HepG2 (cell line): ENCODE measurements around the gene AJUBA. TPM values are rescaled to one million over a fixed set of nuclear protein-coding genes. Genes with fewer than 3 reads are reported as not detected.

Experiments used
- ATAD3A ChIP-seq: sonication (generic); formaldehyde crosslinking; IDR thresholded peaks from 2 replicates; pipeline ENCODE4 v1.4.0; 2020; ENCODE audit warnings: missing genetic modification reagents
- E2F1 ChIP-seq: sonication (generic); formaldehyde crosslinking; IDR thresholded peaks from 2 replicates; pipeline ENCODE4 v1.5.0; 2020; ENCODE audit warnings: missing genetic modification reagents
- FOXJ3 ChIP-seq: sonication (generic); formaldehyde crosslinking; IDR thresholded peaks from 2 replicates; pipeline ENCODE4 v1.4.0; 2020; ENCODE audit warnings: missing genetic modification reagents, mild to moderate bottlenecking, borderline replicate concordance
- NR0B2 ChIP-seq: sonication (generic); formaldehyde crosslinking; IDR thresholded peaks from 2 replicates; pipeline ENCODE4 v1.4.0; 2020; ENCODE audit warnings: mild to moderate bottlenecking, missing genetic modification reagents
- NRL ChIP-seq: sonication (generic); formaldehyde crosslinking; IDR thresholded peaks from 2 replicates; pipeline ENCODE4 v1.5.0; 2020; ENCODE audit warnings: missing genetic modification reagents, mild to moderate bottlenecking, moderate library complexity, borderline replicate concordance
- TRIM22 ChIP-seq: fragments of 450-650 bp; IDR thresholded peaks from 2 replicates; pipeline ENCODE4 v1.6.1; 2017
- ZFP36 ChIP-seq: fragments of 150-350 bp; IDR thresholded peaks from 2 replicates; pipeline ENCODE4 v1.6.1; 2018; ENCODE audit warnings: borderline replicate concordance, low read length, low read depth; ENCODE audit not compliant: partially characterized antibody
- ZNF292 ChIP-seq: sonication (generic); formaldehyde crosslinking; IDR thresholded peaks from 2 replicates; pipeline ENCODE4 v1.8.1; 2022; ENCODE audit warnings: mild to moderate bottlenecking, low read depth, missing genetic modification reagents, borderline replicate concordance
- ZNF430 ChIP-seq: sonication (generic); formaldehyde crosslinking; IDR thresholded peaks from 2 replicates; pipeline ENCODE4 v1.9.0; 2021; ENCODE audit warnings: mild to moderate bottlenecking, missing genetic modification reagents
- ZNF589 ChIP-seq: sonication (generic); formaldehyde crosslinking; conservative IDR thresholded peaks from 2 replicates; pipeline ENCODE4 v1.8.0; 2022; ENCODE audit warnings: mild to moderate bottlenecking, moderate library complexity, missing genetic modification reagents
- polyA plus RNA-seq, 8 experiments: library from polyadenylated mRNA; depleted of rRNA in 3 of 8; stranded (reverse) in 7 of 8; unstranded in 1 of 8; fragments of >200 nt; fragmentation: Illumina TruSeq in 4 of 8; extraction: Trizol in 4 of 8; gene quantifications; 2 replicates each; pipeline versions ENCODE4 v1.2.1 to v1.2.3, GENCODE V29; 2011 to 2016; ENCODE audit warnings: low read depth in 4 of 8, missing spikeins in 1 of 8, mixed read lengths in 1 of 8; ENCODE audit not compliant: insufficient read depth in 1 of 8
- total RNA-seq, 5 experiments: library from RNA; depleted of rRNA; stranded (reverse); fragments of >200 nt; fragmentation: Illumina TruSeq; extraction: Trizol; gene quantifications; 2 replicates each; pipeline ENCODE4 v1.2.3, GENCODE V29; 2016; ENCODE audit warnings: low read depth in 1 of 5
- TF ChIP-seq, protein P1 (sequence below): sonication (generic); formaldehyde crosslinking; IDR thresholded peaks from 2 replicates; pipeline ENCODE4 v1.9.0; 2021; ENCODE audit warnings: mild to moderate bottlenecking, missing genetic modification reagents
- TF ChIP-seq, protein P2 (sequence below): sonication (generic); formaldehyde crosslinking; IDR thresholded peaks from 2 replicates; pipeline ENCODE4 v1.8.1; 2023; ENCODE audit warnings: mild to moderate bottlenecking, moderate library complexity, missing genetic modification reagents
- TF ChIP-seq, protein P3 (sequence below): sonication (generic); formaldehyde crosslinking; conservative IDR thresholded peaks from 2 replicates; pipeline ENCODE4 v1.8.1; 2023; ENCODE audit warnings: missing genetic modification reagents
- TF ChIP-seq, protein P4 (sequence below): sonication (generic); formaldehyde crosslinking; IDR thresholded peaks from 2 replicates; pipeline ENCODE4 v1.4.0; 2020; ENCODE audit warnings: missing genetic modification reagents

AJUBA gene
- total and polyA plus RNA-seq, 2 of the 13 experiments (the other 11 are each of a cell fraction or from before 2014, with no cell fraction given) = 157 to 241 TPM

DNA sequence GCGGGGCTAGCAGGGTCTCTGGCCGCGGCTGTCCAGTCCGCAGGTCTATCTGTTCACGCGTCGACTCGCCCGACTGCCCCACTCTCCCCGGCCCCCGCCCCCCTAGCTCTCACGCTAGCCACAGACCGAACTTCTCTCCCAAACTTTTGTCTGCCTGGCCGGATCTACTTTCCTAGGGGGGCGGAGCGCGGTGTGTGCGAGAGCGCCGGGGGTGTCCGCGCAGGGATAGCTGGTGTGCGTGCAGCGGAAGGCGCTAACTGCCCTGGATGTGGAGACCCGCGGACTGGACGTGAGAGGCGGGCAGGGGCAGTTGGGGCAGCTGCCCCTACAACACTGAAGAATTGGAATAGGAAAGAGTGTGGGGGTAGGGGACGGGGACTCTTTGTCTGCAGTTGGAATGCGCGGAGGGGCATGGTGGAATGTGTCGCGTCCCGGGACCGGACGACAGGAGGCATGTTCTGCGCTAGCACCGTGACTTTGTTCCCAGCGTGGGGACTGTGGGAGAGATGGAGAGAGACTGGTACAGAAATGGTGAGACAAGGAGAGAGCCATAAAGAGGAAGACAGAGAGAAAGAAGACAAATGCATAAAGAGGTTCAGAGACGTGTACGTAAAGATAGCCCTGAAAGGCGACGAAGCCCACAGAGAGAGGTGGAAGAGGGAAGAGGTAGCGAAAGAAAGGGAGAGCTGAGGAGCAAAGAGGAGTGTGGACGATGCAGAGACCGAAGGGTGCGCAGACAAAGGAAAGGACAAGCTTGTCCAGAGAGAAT, at the start of gene AJUBA (continued):
- TF ChIP-seq, protein P1, sequence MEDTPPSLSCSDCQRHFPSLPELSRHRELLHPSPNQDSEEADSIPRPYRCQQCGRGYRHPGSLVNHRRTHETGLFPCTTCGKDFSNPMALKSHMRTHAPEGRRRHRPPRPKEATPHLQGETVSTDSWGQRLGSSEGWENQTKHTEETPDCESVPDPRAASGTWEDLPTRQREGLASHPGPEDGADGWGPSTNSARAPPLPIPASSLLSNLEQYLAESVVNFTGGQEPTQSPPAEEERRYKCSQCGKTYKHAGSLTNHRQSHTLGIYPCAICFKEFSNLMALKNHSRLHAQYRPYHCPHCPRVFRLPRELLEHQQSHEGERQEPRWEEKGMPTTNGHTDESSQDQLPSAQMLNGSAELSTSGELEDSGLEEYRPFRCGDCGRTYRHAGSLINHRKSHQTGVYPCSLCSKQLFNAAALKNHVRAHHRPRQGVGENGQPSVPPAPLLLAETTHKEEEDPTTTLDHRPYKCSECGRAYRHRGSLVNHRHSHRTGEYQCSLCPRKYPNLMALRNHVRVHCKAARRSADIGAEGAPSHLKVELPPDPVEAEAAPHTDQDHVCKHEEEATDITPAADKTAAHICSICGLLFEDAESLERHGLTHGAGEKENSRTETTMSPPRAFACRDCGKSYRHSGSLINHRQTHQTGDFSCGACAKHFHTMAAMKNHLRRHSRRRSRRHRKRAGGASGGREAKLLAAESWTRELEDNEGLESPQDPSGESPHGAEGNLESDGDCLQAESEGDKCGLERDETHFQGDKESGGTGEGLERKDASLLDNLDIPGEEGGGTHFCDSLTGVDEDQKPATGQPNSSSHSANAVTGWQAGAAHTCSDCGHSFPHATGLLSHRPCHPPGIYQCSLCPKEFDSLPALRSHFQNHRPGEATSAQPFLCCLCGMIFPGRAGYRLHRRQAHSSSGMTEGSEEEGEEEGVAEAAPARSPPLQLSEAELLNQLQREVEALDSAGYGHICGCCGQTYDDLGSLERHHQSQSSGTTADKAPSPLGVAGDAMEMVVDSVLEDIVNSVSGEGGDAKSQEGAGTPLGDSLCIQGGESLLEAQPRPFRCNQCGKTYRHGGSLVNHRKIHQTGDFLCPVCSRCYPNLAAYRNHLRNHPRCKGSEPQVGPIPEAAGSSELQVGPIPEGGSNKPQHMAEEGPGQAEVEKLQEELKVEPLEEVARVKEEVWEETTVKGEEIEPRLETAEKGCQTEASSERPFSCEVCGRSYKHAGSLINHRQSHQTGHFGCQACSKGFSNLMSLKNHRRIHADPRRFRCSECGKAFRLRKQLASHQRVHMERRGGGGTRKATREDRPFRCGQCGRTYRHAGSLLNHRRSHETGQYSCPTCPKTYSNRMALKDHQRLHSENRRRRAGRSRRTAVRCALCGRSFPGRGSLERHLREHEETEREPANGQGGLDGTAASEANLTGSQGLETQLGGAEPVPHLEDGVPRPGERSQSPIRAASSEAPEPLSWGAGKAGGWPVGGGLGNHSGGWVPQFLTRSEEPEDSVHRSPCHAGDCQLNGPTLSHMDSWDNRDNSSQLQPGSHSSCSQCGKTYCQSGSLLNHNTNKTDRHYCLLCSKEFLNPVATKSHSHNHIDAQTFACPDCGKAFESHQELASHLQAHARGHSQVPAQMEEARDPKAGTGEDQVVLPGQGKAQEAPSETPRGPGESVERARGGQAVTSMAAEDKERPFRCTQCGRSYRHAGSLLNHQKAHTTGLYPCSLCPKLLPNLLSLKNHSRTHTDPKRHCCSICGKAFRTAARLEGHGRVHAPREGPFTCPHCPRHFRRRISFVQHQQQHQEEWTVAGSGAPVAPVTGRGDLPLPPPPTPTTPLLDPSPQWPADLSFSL = no peak
- TF ChIP-seq TRIM22 = no peak
- TF ChIP-seq NR0B2 (CRISPR knock-in tag) = no peak
- no peak for TF ChIP-seq FOXJ3
- no peak for TF ChIP-seq ZNF430 (CRISPR knock-in tag)
- no peak for TF ChIP-seq ZNF589 (CRISPR knock-in tag)
- TF ChIP-seq ZNF292 (CRISPR knock-in tag) = peak; percentile 94
- peak; percentile 37; the same call in 1 of the 2 replicates for TF ChIP-seq ATAD3A (CRISPR knock-in tag)
- TF ChIP-seq, protein P2, sequence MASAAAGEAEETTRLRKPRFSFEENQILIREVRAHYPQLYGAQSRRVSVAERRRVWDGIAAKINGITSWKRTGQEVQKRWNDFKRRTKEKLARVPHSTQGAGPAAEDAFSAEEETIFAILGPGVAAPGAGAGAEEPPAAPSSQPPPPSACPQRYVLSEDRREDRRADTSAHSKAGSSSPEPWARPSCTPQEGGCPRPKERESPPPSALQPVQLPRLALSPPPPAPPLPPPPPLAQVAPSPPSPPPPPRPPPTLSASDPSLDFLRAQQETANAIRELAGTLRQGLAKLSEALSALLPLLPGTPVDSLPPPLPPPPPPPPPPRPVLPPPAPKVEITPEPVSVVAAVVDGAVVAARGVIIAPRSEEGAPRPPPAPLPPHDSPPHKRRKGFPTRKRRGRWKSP (CRISPR knock-in tag) = no peak
- TF ChIP-seq, protein P3, sequence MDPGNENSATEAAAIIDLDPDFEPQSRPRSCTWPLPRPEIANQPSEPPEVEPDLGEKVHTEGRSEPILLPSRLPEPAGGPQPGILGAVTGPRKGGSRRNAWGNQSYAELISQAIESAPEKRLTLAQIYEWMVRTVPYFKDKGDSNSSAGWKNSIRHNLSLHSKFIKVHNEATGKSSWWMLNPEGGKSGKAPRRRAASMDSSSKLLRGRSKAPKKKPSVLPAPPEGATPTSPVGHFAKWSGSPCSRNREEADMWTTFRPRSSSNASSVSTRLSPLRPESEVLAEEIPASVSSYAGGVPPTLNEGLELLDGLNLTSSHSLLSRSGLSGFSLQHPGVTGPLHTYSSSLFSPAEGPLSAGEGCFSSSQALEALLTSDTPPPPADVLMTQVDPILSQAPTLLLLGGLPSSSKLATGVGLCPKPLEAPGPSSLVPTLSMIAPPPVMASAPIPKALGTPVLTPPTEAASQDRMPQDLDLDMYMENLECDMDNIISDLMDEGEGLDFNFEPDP (CRISPR knock-in tag) = no peak
- no peak for TF ChIP-seq NRL (CRISPR knock-in tag)
- TF ChIP-seq, protein P4, sequence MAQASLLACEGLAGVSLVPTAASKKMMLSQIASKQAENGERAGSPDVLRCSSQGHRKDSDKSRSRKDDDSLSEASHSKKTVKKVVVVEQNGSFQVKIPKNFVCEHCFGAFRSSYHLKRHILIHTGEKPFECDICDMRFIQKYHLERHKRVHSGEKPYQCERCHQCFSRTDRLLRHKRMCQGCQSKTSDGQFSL = no peak
- peak; percentile 46 for TF ChIP-seq ZFP36
- no peak for TF ChIP-seq E2F1 (CRISPR knock-in tag)
